ENCODE results near the gene CDK17.
A peak's percentile ranks its signal among the peaks of the same experiment; 100 is the strongest.
"Not testable (repeated sequence)": the region's sequence is repeated elsewhere in the genome, so short reads cannot be mapped to it uniquely, and the experiment has no call there.

Gene CDK17

GRCh38 chr12:96420277-96420835, 20.1 kb upstream of the CDK17 start:
- TF ChIP-seq CTCF (IDR thresholded peaks at IDR 0.05; ENCODE audit: low read depth, low read length) = no peak
- no peak for DNase-seq (ENCODE audit: low read depth, low spot score)
- no peak overlapping the region for H3K4me3 ChIP-seq (ENCODE audit: low read depth, low read length)
- in situ Hi-C loops (cut with HindIII; ENCODE audit: low sequenced_read_pairs) = no loop called here

GRCh38 chr12:96419576-96420276, 19.5 kb upstream of the CDK17 start:
- no peak for TF ChIP-seq CTCF (IDR thresholded peaks at IDR 0.05; ENCODE audit: low read depth, low read length)
- in situ Hi-C loops (cut with HindIII; ENCODE audit: low sequenced_read_pairs) = no loop called here
- no peak for DNase-seq (ENCODE audit: low read depth, low spot score)
- no peak overlapping the region for H3K4me3 ChIP-seq (ENCODE audit: low read depth, low read length)

GRCh38 chr12:96417688-96418087, 17.4 kb upstream of the CDK17 start:
- DNase-seq (ENCODE audit: low read depth, low spot score); H3K4me3 ChIP-seq (ENCODE audit: low read depth, low read length); in situ Hi-C loops (cut with HindIII; ENCODE audit: low sequenced_read_pairs): not testable (repeated sequence)

GRCh38 chr12:96416033-96416799, 16.0 kb upstream of the CDK17 start:
- in situ Hi-C loops (cut with HindIII; ENCODE audit: low sequenced_read_pairs) = no loop called here
- TF ChIP-seq CTCF (IDR thresholded peaks at IDR 0.05; ENCODE audit: low read depth, low read length) = no peak
- H3K4me3 ChIP-seq (ENCODE audit: low read depth, low read length) = no peak overlapping the region
- peak; percentile 80 for DNase-seq (ENCODE audit: low read depth, low spot score)

- DNase-seq (ENCODE audit: low read depth, low spot score) = no peak
- in situ Hi-C loops (cut with HindIII; ENCODE audit: low sequenced_read_pairs) = no loop called here
- no peak for TF ChIP-seq CTCF (IDR thresholded peaks at IDR 0.05; ENCODE audit: low read depth, low read length)
These were observed 14.4 kb upstream of the CDK17 start for GRCh38 chr12:96414637-96415036.

GRCh38 chr12:96412431-96412830, 12.2 kb upstream of the CDK17 start:
- H3K4me3 ChIP-seq (ENCODE audit: low read depth, low read length) = no peak overlapping the region
- TF ChIP-seq CTCF (IDR thresholded peaks at IDR 0.05; ENCODE audit: low read depth, low read length) = no peak
- in situ Hi-C loops (cut with HindIII; ENCODE audit: low sequenced_read_pairs) = no loop called here
- DNase-seq (ENCODE audit: low read depth, low spot score) = no peak

More at GRCh38 chr12:96414637-96415036, 14.4 kb upstream of the CDK17 start:
- H3K4me3 ChIP-seq (ENCODE audit: low read depth, low read length) = no peak overlapping the region

- no peak for TF ChIP-seq CTCF (IDR thresholded peaks at IDR 0.05; ENCODE audit: low read depth, low read length)
- in situ Hi-C loops (cut with HindIII; ENCODE audit: low sequenced_read_pairs) = no loop called here
- no peak for DNase-seq (ENCODE audit: low read depth, low spot score)
- no peak overlapping the region for H3K4me3 ChIP-seq (ENCODE audit: low read depth, low read length)
These were observed 9.5 kb upstream of the CDK17 start for GRCh38 chr12:96409731-96410130.
